Endothelial cell of umbilical vein (primary cell): ENCODE data around the gene IFNA1. TPM values are rescaled to one million over a fixed set of nuclear protein-coding genes. Genes with fewer than 3 reads are reported as not detected.
A peak's percentile ranks its signal among the peaks of the same experiment; 100 is the strongest.

Experiments used
- BruUV-seq: library from RNA; stranded (reverse); fragments of 400-500 nt; replicated peaks from 2 replicates; lab custom pipeline; 2021; lab: Mats Ljungman, UMichigan
- CTCF ChIA-PET: fragments of 300-600, 350-600 bp; sonication (Branson Sonifier 250); formaldehyde crosslinking; loops from one replicate; lab custom pipeline; 2021; ENCODE audit warnings: antibody characterized with exemption, inconsistent platforms; lab: Charles Lee
- POLR2A ChIA-PET: fragments of 300-600, 350-600 bp; sonication (Branson Sonifier 250); formaldehyde crosslinking; loops from one replicate; lab custom pipeline; 2021; ENCODE audit warnings: antibody characterized with exemption, inconsistent platforms; lab: Charles Lee
- DNase-seq: peaks from one replicate; pipeline ENCODE4 v3.0.0-alpha.2; 2011; ENCODE audit warnings: low read depth, low spot score
- FAIRE-seq: peaks from 2 replicates; lab custom pipeline; 2011; peaks lifted over from hg19 to GRCh38; lab: Jason Lieb, UNC
- H2AFZ ChIP-seq: 2 replicates; pipeline ENCODE4 v1.6.0; 2012; ENCODE audit warnings: low read depth, low read length, control low read depth, inconsistent platforms
- H3K27ac ChIP-seq: 2 replicates; pipeline ENCODE4 v1.5.1; 2011; ENCODE audit warnings: low read depth, mild to moderate bottlenecking, control low read depth, low read length, moderate library complexity; ENCODE audit not compliant: insufficient read depth
- H3K27me3 ChIP-seq, 2 experiments: 2 replicates each; pipeline versions ENCODE4 v1.6.0 to v1.6.1; 2011; ENCODE audit warnings: low read length in 2 of 2, mixed read lengths in 1 of 2; ENCODE audit not compliant: control insufficient read depth in 2 of 2, insufficient read depth in 2 of 2
- H3K36me3 ChIP-seq, 2 experiments: 2 replicates in 1 of 2; 3 replicates in 1 of 2; pipeline ENCODE4 v1.5.1; 2011; ENCODE audit warnings: low read length in 2 of 2, mild to moderate bottlenecking in 1 of 2, moderate library complexity in 1 of 2; ENCODE audit not compliant: control insufficient read depth in 2 of 2, insufficient read depth in 2 of 2; ENCODE audit errors: extremely low read depth in 1 of 2
- H3K4me1 ChIP-seq: 3 replicates; pipeline ENCODE4 v1.5.1; 2011; ENCODE audit warnings: mild to moderate bottlenecking, low read length; ENCODE audit not compliant: control insufficient read depth, insufficient read depth; ENCODE audit errors: extremely low read depth
- H3K4me2 ChIP-seq: 2 replicates; pipeline ENCODE4 v1.6.1; 2011; ENCODE audit warnings: low read length, control low read depth, mixed read lengths; ENCODE audit not compliant: insufficient read depth
- H3K4me3 ChIP-seq, 3 experiments: fragments of 200-600 bp in 1 of 3; sonication (generic), shearing (Covaris generic) in 1 of 3; replicated peaks in 1 of 3; 2 replicates each; pipeline ENCODE4 v1.5.1; 2011 to 2016; ENCODE audit warnings: control low read depth in 3 of 3, low read length in 3 of 3, mild to moderate bottlenecking in 2 of 3, inconsistent platforms in 1 of 3, low read depth in 1 of 3, moderate library complexity in 1 of 3; ENCODE audit not compliant: insufficient read depth in 1 of 3
- H3K79me2 ChIP-seq: 2 replicates; pipeline ENCODE4 v1.6.0; 2012; ENCODE audit warnings: low read length, inconsistent platforms; ENCODE audit not compliant: control insufficient read depth, insufficient read depth
- H3K9ac ChIP-seq: replicated peaks from 2 replicates; pipeline ENCODE3; 2011; ENCODE audit warnings: low read length, control low read depth; ENCODE audit not compliant: insufficient read depth; ENCODE audit errors: extremely low read depth
- H3K9me1 ChIP-seq: replicated peaks from 3 replicates; pipeline ENCODE4 v1.6.0; 2011; ENCODE audit warnings: mild to moderate bottlenecking, low read length; ENCODE audit not compliant: control insufficient read depth, insufficient read depth; ENCODE audit errors: extremely low read depth
- H3K9me3 ChIP-seq: replicated peaks from 2 replicates; pipeline ENCODE4 v1.5.1; 2012; ENCODE audit warnings: low read length, inconsistent platforms; ENCODE audit not compliant: control insufficient read depth, insufficient read depth
- H4K20me1 ChIP-seq: replicated peaks from 2 replicates; pipeline ENCODE3; 2011; ENCODE audit warnings: mild to moderate bottlenecking, low read length; ENCODE audit not compliant: control insufficient read depth, insufficient read depth; ENCODE audit errors: extremely low read depth
- EZH2 ChIP-seq: IDR thresholded peaks from 2 replicates; pipeline ENCODE4 v1.6.1; 2012; ENCODE audit warnings: borderline replicate concordance, low read depth, mild to moderate bottlenecking, moderate library complexity, low read length, inconsistent platforms; ENCODE audit not compliant: severe bottlenecking
- FOS ChIP-seq: IDR thresholded peaks from 2 replicates; pipeline ENCODE4 v1.6.1; 2011; ENCODE audit warnings: mild to moderate bottlenecking, low read length, moderate library complexity, borderline replicate concordance; ENCODE audit not compliant: insufficient read depth
- GATA2 ChIP-seq: IDR thresholded peaks from 2 replicates; pipeline ENCODE4 v1.7.0; 2011; ENCODE audit warnings: low read depth, mild to moderate bottlenecking, moderate library complexity, mixed read lengths, low read length; ENCODE audit not compliant: insufficient read length, insufficient read depth
- JUN ChIP-seq: IDR thresholded peaks from 2 replicates; pipeline ENCODE4 v1.6.1; 2011; ENCODE audit warnings: borderline replicate concordance, low read depth; ENCODE audit not compliant: insufficient read length, insufficient read depth
- MYC ChIP-seq: IDR thresholded peaks from one replicate; pipeline ENCODE4 v1.6.1; 2011; ENCODE audit warnings: mild to moderate bottlenecking, low read depth, low read length
- POLR2A ChIP-seq: IDR thresholded peaks from 2 replicates; pipeline ENCODE4 v1.6.1; 2012; ENCODE audit warnings: low read depth, mild to moderate bottlenecking, control low read depth, low read length
- POLR2AphosphoS5 ChIP-seq: IDR thresholded peaks from 2 replicates; pipeline ENCODE4 v1.6.1; 2012; ENCODE audit warnings: low read depth, mild to moderate bottlenecking, control low read depth, low read length, moderate library complexity; ENCODE audit not compliant: insufficient read depth
- dilution Hi-C: fragments of 300-500 bp; cut with MboI; formaldehyde crosslinking; loops from one replicate; pipeline ENCODE4 v1.15.0; 2019; ENCODE audit warnings: low sequenced_read_pairs; ENCODE audit not compliant: extremely low pct_ligation_motif_present
- intact Hi-C: fragments of 100-400 bp; cut with micrococcal nuclease; formaldehyde crosslinking; loops from one replicate; pipeline ENCODE4 v1.10.0; 2022
- polyA plus RNA-seq, 4 experiments: library from polyadenylated mRNA; depleted of rRNA in 3 of 4; stranded (reverse) in 3 of 4; unstranded in 1 of 4; fragments of >200 nt; gene quantifications; 2 replicates each; pipeline versions ENCODE4 v1.2.1 to v1.2.3, GENCODE V29; 2011 to 2012; ENCODE audit warnings: missing spikeins in 1 of 4
- total RNA-seq: library from RNA; stranded (reverse); gene quantifications from 2 replicates; pipeline ENCODE4 v1.2.3, GENCODE V29; 2021
- TF ChIP-seq, protein P1 (sequence below), 2 donors: IDR thresholded peaks; 1 replicate in 1 of 2; 2 replicates in 1 of 2; pipeline ENCODE4 v1.5.1; 2011; ENCODE audit warnings: low read length in 2 of 2, mild to moderate bottlenecking in 2 of 2, moderate library complexity in 2 of 2, control low read depth in 1 of 2, inconsistent platforms in 1 of 2, low read depth in 1 of 2; ENCODE audit not compliant: insufficient read depth in 1 of 2; ENCODE audit errors: extremely low read depth in 1 of 2
- TF ChIP-seq, protein P2 (sequence below): IDR thresholded peaks from 2 replicates; pipeline ENCODE4 v1.6.1; 2011; ENCODE audit not compliant: insufficient read depth, insufficient read length

Gene IFNA1
- total and polyA plus RNA-seq, 2 donors (not counting 3 experiments of a cell fraction or from before 2014, with no cell fraction given) = not detected

DNA sequence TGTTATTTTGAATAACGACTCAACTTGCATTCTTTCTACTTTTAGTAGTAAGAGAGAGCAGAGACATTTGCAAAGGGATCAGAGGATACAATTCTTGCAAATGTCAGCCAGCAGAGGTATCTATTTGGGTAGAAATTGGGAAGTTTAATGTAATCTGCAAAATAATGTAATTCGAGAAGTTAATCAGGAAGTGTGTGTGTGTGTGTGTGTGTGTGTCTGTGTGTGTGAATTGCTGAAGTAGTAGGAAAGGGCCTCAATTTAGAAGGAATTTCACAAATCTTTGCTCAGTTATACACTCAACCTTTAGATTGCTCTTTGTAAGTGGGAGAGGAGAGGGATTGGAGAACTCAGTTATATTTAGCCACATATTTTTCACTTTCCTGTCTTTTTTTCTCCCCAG is 11.0 kb upstream of the IFNA1 start:
- Histone ChIP-seq H3K4me2 (no peak overlapping the region), H3K4me3 (no peak overlapping the region), H3K4me1 (no peaks in the 10 kb centered on the region), H3K27ac (no peak overlapping the region), H3K9ac (no peak overlapping the region), H3K27me3 (peaks cover 23 to 55% of the 10 kb centered on the region in 2 experiments), H4K20me1 (no peaks in the 10 kb centered on the region), H3K9me1 (no peaks in the 10 kb centered on the region), H3K79me2 (no peaks in the 10 kb centered on the region), H3K9me3 (no peaks in the 10 kb centered on the region), H3K36me3 (no peaks in the 10 kb centered on the region), H2AFZ (no peak overlapping the region)
- ChIA-PET POLR2A (no interaction called here), CTCF (no interaction called here)
- intact Hi-C loops = loop anchor here (10.0 kb wide), 1 partner anchor 404 kb away; no protein-coding TSS in a partner anchor
- DNase-seq = no peak
- TF ChIP-seq POLR2A (no peak), JUN (no peak), EZH2 (no peak), FOS (no peak), GATA2 (no peak)
- dilution Hi-C loops = no loop called here
- no peak for FAIRE-seq
- no TSS peak for BruUV-seq

DNA sequence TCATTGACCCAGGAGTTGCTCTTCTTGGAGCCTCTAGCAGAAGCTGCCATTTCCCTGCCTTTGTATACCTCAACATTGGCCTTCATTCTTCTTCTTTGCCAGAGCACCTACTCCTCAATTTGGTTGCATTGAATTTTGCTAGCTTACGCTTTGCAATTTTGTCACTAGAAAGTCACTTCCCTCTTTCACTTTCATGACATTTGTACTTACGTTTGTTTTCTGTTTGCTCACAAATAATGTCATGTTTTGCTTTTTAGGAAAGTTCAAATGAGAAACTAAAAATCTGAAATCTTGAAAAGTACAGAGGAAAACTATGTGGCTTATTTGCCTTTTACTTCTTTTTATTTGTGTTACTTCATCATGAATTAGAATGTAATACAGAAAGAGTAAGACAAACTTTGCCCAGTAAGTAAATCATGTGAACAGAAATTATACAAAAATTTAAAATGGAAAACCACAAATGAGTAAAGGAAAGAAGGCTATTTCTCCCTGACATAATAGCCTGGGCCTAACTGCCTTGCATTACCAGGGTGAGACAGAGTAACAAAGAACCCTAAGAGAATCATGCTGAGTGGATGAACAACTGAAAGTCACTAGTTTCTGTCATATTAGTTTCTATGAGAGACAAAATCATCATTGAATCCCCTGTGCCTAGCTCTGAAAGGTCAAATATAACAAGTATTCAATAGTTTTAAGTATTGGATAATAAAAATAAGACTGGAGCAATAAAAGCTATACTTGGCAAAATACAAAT is 7.4 kb upstream of the IFNA1 start:
- Histone ChIP-seq H3K27ac (no peak overlapping the region), H3K4me2 (no peak overlapping the region), H2AFZ (no peak overlapping the region), H3K27me3 (peaks cover 24 to 63% of the 10 kb centered on the region in 2 experiments), H3K79me2 (no peaks in the 10 kb centered on the region), H3K4me3 (no peak overlapping the region), H3K36me3 (no peaks in the 10 kb centered on the region), H3K4me1 (no peaks in the 10 kb centered on the region), H3K9me3 (no peaks in the 10 kb centered on the region), H3K9ac (no peak overlapping the region), H3K9me1 (no peaks in the 10 kb centered on the region), H4K20me1 (no peaks in the 10 kb centered on the region)
- dilution Hi-C loops (no loop called here), intact Hi-C loops (no loop called here)
- POLR2A ChIA-PET = no interaction called here
- no TSS peak for BruUV-seq
- DNase-seq (no peak), FAIRE-seq (peak; percentile 57)
- TF ChIP-seq JUN (no peak), POLR2AphosphoS5 (no peak), POLR2A (no peak), FOS (no peak), EZH2 (no peak), GATA2 (no peak), MYC (no peak)
- TF ChIP-seq, protein P1, sequence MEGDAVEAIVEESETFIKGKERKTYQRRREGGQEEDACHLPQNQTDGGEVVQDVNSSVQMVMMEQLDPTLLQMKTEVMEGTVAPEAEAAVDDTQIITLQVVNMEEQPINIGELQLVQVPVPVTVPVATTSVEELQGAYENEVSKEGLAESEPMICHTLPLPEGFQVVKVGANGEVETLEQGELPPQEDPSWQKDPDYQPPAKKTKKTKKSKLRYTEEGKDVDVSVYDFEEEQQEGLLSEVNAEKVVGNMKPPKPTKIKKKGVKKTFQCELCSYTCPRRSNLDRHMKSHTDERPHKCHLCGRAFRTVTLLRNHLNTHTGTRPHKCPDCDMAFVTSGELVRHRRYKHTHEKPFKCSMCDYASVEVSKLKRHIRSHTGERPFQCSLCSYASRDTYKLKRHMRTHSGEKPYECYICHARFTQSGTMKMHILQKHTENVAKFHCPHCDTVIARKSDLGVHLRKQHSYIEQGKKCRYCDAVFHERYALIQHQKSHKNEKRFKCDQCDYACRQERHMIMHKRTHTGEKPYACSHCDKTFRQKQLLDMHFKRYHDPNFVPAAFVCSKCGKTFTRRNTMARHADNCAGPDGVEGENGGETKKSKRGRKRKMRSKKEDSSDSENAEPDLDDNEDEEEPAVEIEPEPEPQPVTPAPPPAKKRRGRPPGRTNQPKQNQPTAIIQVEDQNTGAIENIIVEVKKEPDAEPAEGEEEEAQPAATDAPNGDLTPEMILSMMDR (IDR thresholded peaks at IDR 0.05; ENCODE audit: extremely low read depth in 1 of 2, insufficient read depth in 1 of 2, low read depth in 1 of 2, low read length in 2 of 2) = no peak
- TF ChIP-seq, protein P2, sequence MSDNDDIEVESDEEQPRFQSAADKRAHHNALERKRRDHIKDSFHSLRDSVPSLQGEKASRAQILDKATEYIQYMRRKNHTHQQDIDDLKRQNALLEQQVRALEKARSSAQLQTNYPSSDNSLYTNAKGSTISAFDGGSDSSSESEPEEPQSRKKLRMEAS = no peak
- CTCF ChIA-PET = interaction anchor here (0.7 to 3.8 kb wide), 9 partner anchors 32 to 358 kb away, joined by 3 to 51 read pairs (median 3); no protein-coding TSS in a partner anchor
